WTC11 (cell line): Measurements from ENCODE around the gene CDKN1B. TPM values are rescaled to one million over a fixed set of nuclear protein-coding genes. Genes with fewer than 3 reads are reported as not detected.

ENCODE experiments used
- ATAC-seq: fragments of 200-7000 bp; cut with Tn5 transposase; 2 replicates; pipeline ENCODE4 v1.10.0; 2021; ENCODE audit warnings: mild to moderate bottlenecking, moderate library complexity
- CTCF ChIA-PET: fragments of 300-600 bp; sonication (Branson Sonifier 250); formaldehyde crosslinking; loops from one replicate; lab custom pipeline; 2021; ENCODE audit warnings: antibody characterized with exemption; lab: Charles Lee
- POLR2A ChIA-PET: fragments of 350-600 bp; sonication (Branson Sonifier 250); formaldehyde crosslinking; loops from one replicate; lab custom pipeline; 2021; ENCODE audit warnings: antibody characterized with exemption; lab: Charles Lee
- DNase-seq: peaks from one replicate; pipeline ENCODE4 v3.0.0; 2021; ENCODE audit warnings: low spot score
- H3K27ac Mint-ChIP-seq: 2 replicates; pipeline ENCODE4 v1.8.0; 2021; ENCODE audit warnings: mixed read lengths
- H3K27me3 Mint-ChIP-seq: 2 replicates; pipeline ENCODE4 v1.8.0; 2021; ENCODE audit warnings: low read depth, mild to moderate bottlenecking, moderate library complexity, mixed read lengths
- H3K36me3 Mint-ChIP-seq: 2 replicates; pipeline ENCODE4 v1.8.0; 2021; ENCODE audit warnings: mixed read lengths
- H3K4me1 Mint-ChIP-seq: 2 replicates; pipeline ENCODE4 v1.8.0; 2022; ENCODE audit warnings: mixed read lengths
- H3K4me3 Mint-ChIP-seq: 2 replicates; pipeline ENCODE4 v1.8.0; 2021; ENCODE audit warnings: mild to moderate bottlenecking, moderate library complexity, mixed read lengths
- H3K9me3 Mint-ChIP-seq: 2 replicates; pipeline ENCODE4 v1.8.0; 2021; ENCODE audit warnings: mixed read lengths
- AR ChIP-seq: fragments of 250-450 bp; sonication (Bioruptor Pico); IDR thresholded peaks from 2 replicates; pipeline ENCODE4 v1.9.0; 2021; ENCODE audit warnings: mild to moderate bottlenecking
- ATF2 ChIP-seq: sonication (generic); formaldehyde crosslinking; IDR thresholded peaks from 2 replicates; pipeline ENCODE4 v1.8.1; 2022; ENCODE audit warnings: low read depth, missing genetic modification reagents, borderline replicate concordance
- ATF3 ChIP-seq: sonication (generic); formaldehyde crosslinking; conservative IDR thresholded peaks from 2 replicates; pipeline ENCODE4 v1.8.1; 2022; ENCODE audit warnings: mild to moderate bottlenecking, missing genetic modification reagents
- ATF6 ChIP-seq: sonication (generic); formaldehyde crosslinking; IDR thresholded peaks from 2 replicates; pipeline ENCODE4 v1.8.1; 2023; ENCODE audit warnings: mild to moderate bottlenecking, missing genetic modification reagents
- E2F5 ChIP-seq: sonication (generic); formaldehyde crosslinking; IDR thresholded peaks from 2 replicates; pipeline ENCODE4 v1.8.1; 2022; ENCODE audit warnings: mild to moderate bottlenecking, moderate library complexity, missing genetic modification reagents
- ESRRA ChIP-seq: sonication (generic); formaldehyde crosslinking; IDR thresholded peaks from 2 replicates; pipeline ENCODE4 v1.8.1; 2022; ENCODE audit warnings: mild to moderate bottlenecking, missing genetic modification reagents, borderline replicate concordance
- GRHL2 ChIP-seq: fragments of 250-450 bp; sonication (Bioruptor Pico); IDR thresholded peaks from 2 replicates; pipeline ENCODE4 v1.8.0; 2022; ENCODE audit warnings: mild to moderate bottlenecking, moderate library complexity; ENCODE audit not compliant: insufficient replicate concordance, severe bottlenecking
- MYBL2 ChIP-seq: sonication (generic); formaldehyde crosslinking; IDR thresholded peaks from 2 replicates; pipeline ENCODE4 v1.8.1; 2023; ENCODE audit warnings: mild to moderate bottlenecking, moderate library complexity, missing genetic modification reagents
- NFATC4 ChIP-seq: fragments of 250-450 bp; sonication (Bioruptor Pico); IDR thresholded peaks from 2 replicates; pipeline ENCODE4 v1.9.0; 2021; ENCODE audit warnings: mild to moderate bottlenecking
- OVOL2 ChIP-seq: fragments of 250-450 bp; sonication (Bioruptor Pico); IDR thresholded peaks from 2 replicates; pipeline ENCODE4 v1.9.0; 2021; ENCODE audit warnings: mild to moderate bottlenecking, borderline replicate concordance
- PREB ChIP-seq: sonication (generic); formaldehyde crosslinking; IDR thresholded peaks from 2 replicates; pipeline ENCODE4 v1.8.1; 2022; ENCODE audit warnings: mild to moderate bottlenecking, missing genetic modification reagents, moderate library complexity, borderline replicate concordance
- SP1 ChIP-seq: sonication (generic); formaldehyde crosslinking; conservative IDR thresholded peaks from 2 replicates; pipeline ENCODE4 v1.8.1; 2022; ENCODE audit warnings: missing genetic modification reagents
- TP53 ChIP-seq: sonication (generic); formaldehyde crosslinking; IDR thresholded peaks from 2 replicates; pipeline ENCODE4 v1.8.1; 2023; ENCODE audit warnings: mild to moderate bottlenecking, missing genetic modification reagents
- USF2 ChIP-seq: sonication (generic); formaldehyde crosslinking; IDR thresholded peaks from 2 replicates; pipeline ENCODE4 v1.8.1; 2023; ENCODE audit warnings: mild to moderate bottlenecking, missing genetic modification reagents, moderate library complexity
- ZNF263 ChIP-seq: sonication (generic); formaldehyde crosslinking; IDR thresholded peaks from 2 replicates; pipeline ENCODE4 v1.8.1; 2022; ENCODE audit warnings: low read depth, mild to moderate bottlenecking, moderate library complexity, missing genetic modification reagents
- ZNF416 ChIP-seq: fragments of 250-450 bp; sonication (Bioruptor Pico); IDR thresholded peaks from 2 replicates; pipeline ENCODE4 v1.9.0; 2021; ENCODE audit warnings: mild to moderate bottlenecking, inconsistent platforms
- ZNF423 ChIP-seq: fragments of 250-450 bp; sonication (Bioruptor Pico); IDR thresholded peaks from 2 replicates; pipeline ENCODE4 v2.1.2; 2022; ENCODE audit warnings: mild to moderate bottlenecking, moderate library complexity
- total RNA-seq: library from RNA; stranded (reverse); gene quantifications from 3 replicates; pipeline ENCODE4 v1.2.3, GENCODE V29; 2021

CDKN1B gene
- total RNA-seq, 1 experiment from 2014 or later = 34.2 TPM

- TF ChIP-seq ATF6 (CRISPR knock-in tag) = no peak
- TF ChIP-seq, all 79 proteins: peak for 0
Observed at GRCh38 chr12:12720052-12720451, 2.9 kb downstream of the CDKN1B start (continued).

GRCh38 chr12:12720672-12721161 is 3.5 kb downstream of the CDKN1B start:
- Mint-ChIP-seq H3K9me3 (no peaks in the 10 kb centered on the region), H3K27ac (no peak overlapping the region), H3K4me1 (peaks cover 46% of the 10 kb centered on the region), H3K4me3 (peak overlapping the region; percentile 32), H3K36me3 (peaks cover 38% of the 10 kb centered on the region), H3K27me3 (peaks cover 22% of the 10 kb centered on the region)
- DNase-seq = no peak
- POLR2A ChIA-PET = no interaction called here
- ATAC-seq = no peak
- TF ChIP-seq ATF3 (CRISPR knock-in tag) = no peak
- no peak for TF ChIP-seq ZNF416
- TF ChIP-seq GRHL2 = no peak
- TF ChIP-seq AR = no peak
- no peak for TF ChIP-seq OVOL2
- TF ChIP-seq SP1 (CRISPR knock-in tag) = no peak
- TF ChIP-seq MYBL2 (CRISPR knock-in tag) = no peak
- TF ChIP-seq PREB (CRISPR knock-in tag) = no peak
- TF ChIP-seq ESRRA (CRISPR knock-in tag) = no peak
- no peak for TF ChIP-seq NFATC4 (CRISPR knock-in tag)
- TF ChIP-seq ZNF423 (CRISPR knock-in tag) = no peak
- no peak for TF ChIP-seq E2F5 (CRISPR knock-in tag)
- TF ChIP-seq ZNF263 = no peak
- no peak for TF ChIP-seq TP53 (CRISPR knock-in tag)
- TF ChIP-seq USF2 (CRISPR knock-in tag) = no peak
- no peak for TF ChIP-seq ATF2
- CTCF ChIA-PET = no interaction called here
